Ovary (tissue), 3 donors: ENCODE measurements around the gene FCRL3.

Experiments
- POLR2A ChIP-seq: fragments of 450-650 bp; IDR thresholded peaks from one replicate; pipeline ENCODE4 v1.6.1; 2017; ENCODE audit warnings: antibody characterized with exemption, mild to moderate bottlenecking, moderate library complexity
- TF ChIP-seq, protein P1 (sequence below), 3 donors: fragments of 450-650 bp in 2 of 3; fragments of 200-600 bp in 1 of 3; IDR thresholded peaks; one replicate each; pipeline versions ENCODE4 v1.5.1 to v1.8.0; 2016 to 2022; ENCODE audit warnings: antibody characterized with exemption in 3 of 3, mild to moderate bottlenecking in 1 of 3
- donor health status: DM: no; HTN: no; CAD: no.

GRCh38 chr1:157659576-157660247 lies 40.9 kb downstream of the FCRL3 start:
- TF ChIP-seq, protein P1, sequence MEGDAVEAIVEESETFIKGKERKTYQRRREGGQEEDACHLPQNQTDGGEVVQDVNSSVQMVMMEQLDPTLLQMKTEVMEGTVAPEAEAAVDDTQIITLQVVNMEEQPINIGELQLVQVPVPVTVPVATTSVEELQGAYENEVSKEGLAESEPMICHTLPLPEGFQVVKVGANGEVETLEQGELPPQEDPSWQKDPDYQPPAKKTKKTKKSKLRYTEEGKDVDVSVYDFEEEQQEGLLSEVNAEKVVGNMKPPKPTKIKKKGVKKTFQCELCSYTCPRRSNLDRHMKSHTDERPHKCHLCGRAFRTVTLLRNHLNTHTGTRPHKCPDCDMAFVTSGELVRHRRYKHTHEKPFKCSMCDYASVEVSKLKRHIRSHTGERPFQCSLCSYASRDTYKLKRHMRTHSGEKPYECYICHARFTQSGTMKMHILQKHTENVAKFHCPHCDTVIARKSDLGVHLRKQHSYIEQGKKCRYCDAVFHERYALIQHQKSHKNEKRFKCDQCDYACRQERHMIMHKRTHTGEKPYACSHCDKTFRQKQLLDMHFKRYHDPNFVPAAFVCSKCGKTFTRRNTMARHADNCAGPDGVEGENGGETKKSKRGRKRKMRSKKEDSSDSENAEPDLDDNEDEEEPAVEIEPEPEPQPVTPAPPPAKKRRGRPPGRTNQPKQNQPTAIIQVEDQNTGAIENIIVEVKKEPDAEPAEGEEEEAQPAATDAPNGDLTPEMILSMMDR (IDR thresholded peaks at IDR 0.05), result no peak
- TF ChIP-seq POLR2A, result no peak
